Cerebellar cortex (tissue), 1 donor: ENCODE results near the gene EPB41L2.
"Not testable (repeated sequence)": the region's sequence is repeated elsewhere in the genome, so short reads cannot be mapped to it uniquely, and the experiment has no call there.

Source experiments
- DNase-seq: peaks from one replicate; pipeline ENCODE4 v3.0.0-alpha.2; 2015; ENCODE audit warnings: low spot score

EPB41L2 gene

DNA sequence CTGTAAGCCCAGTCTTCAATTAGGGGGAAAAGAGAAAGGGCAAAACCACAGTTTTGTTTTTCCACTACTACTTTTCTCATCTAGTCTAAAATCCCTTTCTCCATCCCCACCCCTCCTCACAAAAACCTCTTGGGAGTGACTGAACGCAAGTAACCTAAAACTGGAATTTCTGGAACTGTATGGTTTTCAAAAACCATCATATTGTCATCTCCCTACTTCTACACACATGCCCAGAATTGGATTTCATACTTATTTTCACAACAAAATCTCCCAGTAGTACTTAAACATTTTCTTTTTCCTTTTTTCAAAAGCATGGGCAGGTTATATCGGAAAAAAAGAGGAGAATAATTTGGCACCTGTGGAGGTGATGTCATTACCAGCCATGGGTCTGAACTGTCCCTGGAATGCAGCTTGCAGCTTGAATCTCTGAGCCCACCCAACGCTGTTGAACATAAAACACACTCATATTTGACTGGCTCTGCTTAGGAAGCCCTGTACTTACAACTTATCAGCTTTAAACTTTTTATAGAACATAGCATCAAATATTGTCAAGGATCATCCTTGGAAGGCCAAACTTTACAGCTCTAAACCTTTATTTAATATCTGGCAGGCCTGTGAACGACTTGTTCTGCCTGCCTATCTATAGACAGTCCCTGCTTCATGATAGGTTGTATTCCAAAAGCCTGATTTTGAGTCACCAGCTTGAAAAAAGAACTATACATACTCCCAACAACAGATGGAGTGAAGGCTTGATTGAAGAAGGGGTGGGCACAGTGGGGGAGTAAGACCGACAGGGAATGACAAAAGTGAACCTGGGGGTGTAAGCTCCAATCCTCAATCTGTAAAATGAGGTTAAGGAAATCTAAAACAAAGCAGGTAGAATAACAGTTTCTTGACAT lies 59.3 kb downstream of the EPB41L2 start:
- DNase-seq = no peak

DNA sequence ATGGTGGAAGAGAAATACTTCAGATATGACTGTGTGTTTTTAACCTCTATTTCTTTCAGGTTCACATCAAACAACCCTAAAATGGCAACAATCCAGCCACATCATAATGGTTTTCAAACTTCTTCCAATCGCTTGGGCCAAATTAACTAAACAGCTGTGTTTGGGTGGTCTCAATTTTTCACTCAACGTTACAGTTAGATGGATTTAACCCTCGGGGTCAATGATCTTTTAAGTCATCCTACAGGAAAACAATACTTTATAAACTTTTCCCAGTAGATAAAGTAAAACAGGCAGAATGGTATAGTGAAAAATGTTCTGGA lies 60.4 kb downstream of the EPB41L2 start:
- DNase-seq = no peak

DNA sequence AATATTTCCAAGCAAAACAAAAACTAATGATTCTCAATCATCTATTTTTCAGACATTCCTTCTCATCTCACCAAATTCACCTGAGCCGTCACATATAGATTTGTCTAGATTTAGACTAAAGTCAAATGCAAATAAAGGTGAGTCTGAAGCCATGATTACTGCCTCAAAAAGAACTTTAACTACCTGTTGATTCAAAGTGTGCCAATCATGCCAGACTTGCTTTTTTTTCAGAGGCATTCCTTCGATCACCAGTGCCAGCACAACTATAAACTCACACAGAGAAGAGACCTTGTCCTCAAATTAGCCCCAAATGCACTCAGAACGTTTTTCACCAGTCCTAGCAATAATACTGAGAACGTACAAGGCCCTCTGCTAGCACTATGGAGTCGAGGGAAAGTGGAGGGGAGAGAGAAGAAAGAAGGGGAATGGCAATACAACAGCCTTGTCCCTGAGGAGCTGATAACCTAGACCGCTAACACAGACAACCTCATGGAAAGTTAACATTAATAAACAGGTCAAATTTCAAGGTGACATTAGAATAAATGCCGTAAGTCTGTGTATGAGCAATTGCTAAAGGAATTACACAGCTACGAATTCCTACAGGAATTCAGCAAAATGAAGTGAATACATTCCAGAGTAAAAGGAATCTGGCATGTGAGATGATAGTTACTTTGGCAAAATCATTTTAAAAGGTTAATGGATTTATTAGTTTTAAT lies 60.9 kb downstream of the EPB41L2 start:
- no peak for DNase-seq

DNA sequence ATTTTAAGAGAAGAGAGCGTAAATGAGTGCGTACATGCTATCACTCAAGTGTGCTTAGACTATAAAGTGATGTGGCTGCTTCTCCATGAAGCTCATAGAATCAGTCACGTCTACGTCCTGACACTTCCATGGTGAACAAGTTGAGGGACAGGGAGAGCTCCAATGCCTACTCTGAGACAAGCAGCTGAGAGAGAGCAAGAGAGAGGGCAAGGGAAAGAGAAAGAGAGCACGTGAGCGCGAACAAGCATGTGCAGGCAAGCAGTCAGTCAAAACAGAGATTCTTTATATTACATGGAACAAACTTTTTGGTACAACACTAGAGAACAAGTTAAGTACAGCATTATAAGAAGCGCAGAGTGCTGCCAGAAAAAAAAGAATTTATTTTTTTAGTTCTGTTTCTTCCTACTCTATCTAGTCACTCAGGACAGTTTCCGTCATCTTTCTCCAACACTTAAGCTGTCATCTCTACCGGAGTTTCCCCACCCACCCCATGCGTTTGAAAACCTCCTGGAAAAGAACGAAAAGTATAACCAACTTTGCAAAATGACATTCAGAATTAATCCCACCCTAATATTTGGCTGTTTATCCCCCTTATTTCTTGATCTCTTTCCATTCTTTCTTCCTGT lies 61.8 kb downstream of the EPB41L2 start:
- no peak for DNase-seq

DNA sequence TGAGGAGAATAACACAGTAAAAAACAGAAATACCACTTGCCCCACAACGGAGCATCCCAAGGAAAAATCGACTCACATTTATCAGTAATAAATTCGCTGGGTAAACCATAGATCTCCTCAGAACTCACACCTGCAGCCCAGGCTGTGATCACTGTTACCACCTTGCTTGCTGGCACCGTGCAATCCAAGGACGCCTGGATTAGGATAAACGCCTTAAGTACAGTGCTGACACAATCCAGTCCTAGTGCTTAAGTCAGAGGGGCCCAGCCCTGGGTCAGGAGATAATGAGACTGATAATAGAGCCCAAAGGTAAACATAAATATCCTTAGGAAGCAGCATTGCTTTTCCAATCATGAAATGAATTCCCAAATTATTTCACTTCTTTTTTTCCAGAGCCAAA lies 62.5 kb downstream of the EPB41L2 start:
- no peak for DNase-seq

DNA sequence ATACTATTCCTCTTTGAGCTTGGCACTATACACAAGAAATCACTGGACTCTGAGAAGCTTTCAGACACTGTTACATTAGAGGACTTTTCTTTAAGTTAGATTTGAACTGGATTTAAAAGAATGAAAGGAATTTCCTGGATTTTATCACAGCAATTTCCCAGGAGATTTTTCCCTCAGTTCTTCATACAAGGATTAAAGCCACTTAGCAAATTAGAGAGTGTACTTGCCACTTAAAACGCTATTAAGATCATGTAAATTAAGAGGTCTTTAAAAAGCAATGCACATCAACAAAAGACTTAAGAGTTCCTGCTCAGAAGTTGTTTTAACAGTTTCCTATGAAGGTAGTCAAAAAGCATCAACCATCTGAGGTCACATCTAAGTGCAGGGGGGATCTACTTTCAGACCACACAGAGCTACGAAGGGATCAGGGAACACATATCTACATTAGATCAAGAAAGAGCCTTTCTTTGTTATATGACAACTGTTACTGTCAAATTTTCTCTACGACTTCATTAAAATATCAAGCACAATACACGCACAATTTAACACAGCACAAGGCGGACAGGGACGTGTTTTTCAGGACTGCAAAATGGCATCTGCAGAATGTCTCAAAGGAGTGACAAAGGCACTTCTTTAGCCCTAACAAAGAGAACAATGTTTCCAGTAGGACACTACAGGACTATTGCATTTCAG lies 65.8 kb downstream of the EPB41L2 start:
- no peak for DNase-seq

DNA sequence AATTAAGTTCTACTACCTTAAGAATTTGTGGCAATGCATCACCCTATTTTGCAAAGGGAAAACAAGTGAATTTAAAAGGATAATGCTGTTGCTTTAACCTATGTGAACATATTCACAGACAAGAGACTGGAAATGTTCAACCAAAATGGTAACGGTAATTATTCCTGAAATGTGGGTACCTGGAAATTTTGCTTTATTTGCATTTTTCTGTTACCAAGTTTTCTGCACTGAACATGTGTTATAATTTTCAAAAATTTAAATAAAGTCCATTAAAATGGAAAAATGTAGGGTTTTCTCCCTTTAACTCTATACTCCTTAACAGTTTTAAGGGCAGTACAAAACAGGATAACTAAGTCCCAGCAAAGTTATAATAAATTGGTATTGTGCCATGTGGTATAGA lies 66.4 kb downstream of the EPB41L2 start:
- DNase-seq = no peak

DNA sequence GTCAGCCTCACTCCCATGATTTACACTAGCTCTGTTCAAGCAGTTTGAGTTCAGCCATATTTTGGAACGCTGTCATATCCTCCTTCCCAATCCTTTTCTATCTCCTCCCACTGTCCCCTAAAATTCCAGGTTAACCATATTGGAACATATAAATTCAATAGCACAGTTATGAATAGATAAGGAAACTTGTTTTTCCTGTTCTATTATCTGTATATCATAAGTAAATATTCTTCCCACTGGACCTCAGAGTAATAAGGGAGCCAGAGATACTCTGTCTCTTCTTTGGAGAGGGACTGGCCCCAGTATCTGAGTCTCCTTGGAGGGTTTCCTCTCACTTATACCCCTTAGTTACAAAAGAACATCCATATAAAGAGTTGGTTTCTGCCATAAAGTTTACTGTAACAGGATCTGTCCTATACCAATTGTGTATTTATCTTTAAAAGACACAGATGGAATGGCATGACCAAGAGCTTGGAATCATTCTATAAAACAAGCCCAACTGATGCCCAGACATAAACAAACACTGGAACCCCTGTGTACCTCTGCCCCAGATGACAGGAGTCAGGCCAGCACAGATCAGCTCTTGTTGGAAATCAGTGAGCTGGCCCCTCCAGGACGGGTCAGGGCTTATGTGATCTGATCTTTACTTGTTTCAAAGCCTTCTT lies 67.1 kb downstream of the EPB41L2 start:
- DNase-seq = no peak

DNA sequence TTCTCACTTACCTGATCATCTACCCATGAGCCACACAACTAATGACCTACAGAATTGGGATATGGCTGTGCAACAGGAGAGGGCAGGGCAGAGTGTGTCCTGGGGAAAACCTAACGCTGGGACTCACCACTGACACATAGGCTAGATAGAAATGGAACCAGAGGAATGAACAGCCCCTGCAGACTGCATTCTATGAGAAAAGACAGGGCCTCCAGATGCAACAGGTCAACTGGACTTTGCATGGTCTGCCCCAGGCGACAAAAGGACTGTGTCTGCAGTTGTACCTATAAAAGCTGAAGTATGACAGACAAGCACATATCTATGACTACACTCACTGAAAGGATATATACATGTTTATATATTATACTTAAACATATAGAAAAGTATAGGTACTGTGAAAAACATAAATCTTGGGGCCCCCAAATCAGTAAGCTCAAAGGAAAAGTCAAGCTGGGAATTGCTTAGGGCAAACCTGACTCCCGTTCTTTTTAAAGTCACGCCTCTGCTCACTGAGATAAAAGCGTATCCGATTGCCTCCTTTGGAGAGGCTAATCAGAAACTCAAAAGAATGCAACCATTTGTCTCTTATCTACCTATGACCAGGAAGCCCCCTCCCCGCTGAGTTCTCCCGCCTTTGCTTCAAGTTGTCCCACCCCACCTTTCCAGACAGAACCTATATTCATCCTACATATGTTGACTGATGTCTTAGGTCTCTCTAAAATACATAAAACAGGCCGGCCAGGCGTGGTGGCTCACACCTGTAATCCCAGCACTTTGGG lies 68.5 kb downstream of the EPB41L2 start:
- DNase-seq = no peak

DNA sequence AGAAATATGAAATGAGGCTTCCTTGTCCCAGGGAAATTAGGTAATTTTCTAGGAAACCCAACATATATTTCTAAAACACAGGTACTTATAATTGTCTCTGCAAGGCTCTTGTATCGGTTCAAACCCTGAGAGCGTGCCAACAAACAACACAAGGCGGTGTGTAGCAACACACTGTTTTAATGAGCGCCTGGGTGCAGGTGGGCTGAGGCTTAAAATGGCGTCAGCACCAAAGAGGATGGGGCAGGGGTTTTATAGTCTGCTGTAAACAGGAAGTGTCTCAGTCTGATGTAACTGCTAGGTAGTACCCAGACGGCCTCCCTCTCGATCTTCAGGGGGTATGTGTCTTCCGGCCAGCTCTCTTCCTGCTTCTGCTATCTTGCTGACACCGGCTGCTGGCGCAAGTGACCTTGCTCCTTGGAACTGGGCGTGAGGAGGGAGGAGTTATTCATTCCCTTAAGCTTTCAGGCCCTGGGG lies 69.7 kb downstream of the EPB41L2 start:
- DNase-seq = no peak

DNA sequence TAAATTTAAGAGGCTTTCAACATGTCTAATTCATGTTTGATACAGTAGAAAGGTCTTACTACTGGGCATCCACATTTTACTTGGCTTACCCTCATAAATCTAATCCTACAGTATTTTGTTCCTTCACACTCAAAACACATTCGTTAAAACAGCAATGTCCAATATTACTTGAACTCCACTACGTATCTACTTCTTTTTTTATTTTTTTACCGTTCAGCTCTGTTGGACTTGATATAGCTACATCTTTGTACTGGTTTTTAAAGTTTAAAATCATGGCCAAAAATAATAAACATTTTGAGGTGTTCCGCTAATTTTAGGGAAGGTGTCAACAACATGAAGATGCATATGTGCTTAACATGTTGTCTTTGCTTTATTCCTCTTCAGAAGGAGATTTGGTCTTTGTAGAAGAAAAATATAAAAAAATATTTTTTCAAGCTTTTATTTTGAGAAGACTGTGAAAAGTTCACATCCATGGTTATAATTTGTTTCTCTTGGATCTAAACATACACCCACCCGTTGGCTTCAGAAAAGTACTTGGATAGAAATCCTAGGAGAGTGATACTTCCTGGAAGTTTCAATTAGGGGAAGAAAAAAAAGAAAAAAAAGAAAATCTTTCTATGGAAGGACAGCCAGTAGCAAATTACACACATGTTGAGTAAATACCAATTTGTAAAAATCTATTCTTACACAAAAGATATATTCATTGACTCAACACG lies 71.5 kb downstream of the EPB41L2 start:
- no peak for DNase-seq

DNA sequence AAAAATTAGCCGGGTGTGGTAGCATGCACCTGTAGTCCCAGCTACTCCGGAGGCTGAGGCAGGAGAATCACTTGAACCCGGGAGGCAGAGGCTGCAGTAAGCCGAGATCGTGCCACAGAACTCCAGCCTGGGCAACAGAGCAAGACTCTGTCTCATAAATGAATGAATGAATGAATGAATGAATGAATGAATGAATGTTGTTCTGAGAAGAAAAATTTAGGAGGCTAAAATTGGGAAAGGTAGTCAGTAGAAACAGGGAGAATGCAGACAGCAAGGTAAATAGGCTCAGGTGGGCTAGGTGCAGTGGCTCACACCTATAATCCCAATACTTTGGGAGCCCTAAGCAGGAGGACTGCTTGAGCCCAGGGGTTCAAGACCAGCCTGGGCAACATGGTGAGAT lies 75.5 kb downstream of the EPB41L2 start:
- DNase-seq = not testable (repeated sequence)

DNA sequence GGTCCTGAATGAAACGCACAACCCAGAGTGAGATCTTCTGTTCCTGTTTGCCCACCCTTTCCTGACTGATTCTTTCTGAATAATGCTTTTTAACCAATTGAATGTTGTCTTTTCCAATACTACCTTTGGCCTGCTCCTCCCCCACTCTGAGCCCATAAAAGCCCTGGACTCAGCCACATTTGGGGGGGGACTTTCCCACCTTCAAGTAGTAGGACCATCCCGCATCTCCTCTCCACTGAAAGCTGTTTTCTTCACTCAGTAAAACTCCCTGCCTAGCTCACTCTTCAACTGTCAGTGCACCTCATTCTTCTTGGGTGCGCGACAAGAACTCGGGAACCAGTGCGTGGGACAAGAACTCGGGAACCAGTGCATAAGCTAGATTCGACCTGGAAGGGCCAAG lies 77.9 kb downstream of the EPB41L2 start:
- DNase-seq = no peak

DNA sequence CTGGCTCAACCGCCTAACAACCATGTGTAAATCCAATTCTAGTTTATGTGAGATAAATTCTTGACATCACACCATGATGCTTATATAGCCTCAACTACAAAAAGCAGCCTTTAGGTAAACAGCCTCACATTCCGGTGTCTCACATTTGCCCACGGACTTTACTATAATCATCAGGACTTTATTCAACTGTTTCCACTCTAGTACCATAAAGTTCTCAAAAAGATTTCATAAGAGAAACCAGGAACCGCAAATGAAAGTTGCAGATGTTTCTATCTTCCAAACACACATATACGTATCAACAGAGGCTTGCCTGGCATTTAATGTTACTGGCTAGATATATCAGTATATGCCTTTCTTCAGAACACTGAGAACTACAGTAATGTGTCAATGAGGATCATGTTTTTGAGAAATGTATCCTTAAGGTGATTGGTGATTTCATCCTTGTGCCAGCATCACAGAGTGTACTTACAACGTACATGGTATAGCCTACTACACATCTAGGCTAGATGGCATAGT lies 80.0 kb downstream of the EPB41L2 start:
- no peak for DNase-seq

DNA sequence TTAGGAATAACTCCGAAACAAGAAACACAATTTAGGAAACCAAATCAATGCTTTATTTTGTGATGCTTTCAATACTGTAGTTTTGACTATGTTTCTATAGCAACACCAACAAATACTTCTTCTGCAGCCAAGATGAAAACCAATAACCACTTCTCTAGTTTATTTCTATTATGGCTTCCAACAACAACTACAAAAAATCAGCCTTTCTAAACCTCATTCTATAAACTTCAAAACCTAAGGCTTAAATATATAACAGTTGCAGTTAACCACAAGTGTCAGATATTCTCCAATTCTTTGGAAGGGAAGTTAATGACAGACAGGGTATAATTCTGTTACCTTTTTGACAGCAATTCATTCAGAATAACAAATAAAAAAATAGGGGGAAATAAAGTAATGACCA lies 80.9 kb downstream of the EPB41L2 start:
- DNase-seq = no peak

DNA sequence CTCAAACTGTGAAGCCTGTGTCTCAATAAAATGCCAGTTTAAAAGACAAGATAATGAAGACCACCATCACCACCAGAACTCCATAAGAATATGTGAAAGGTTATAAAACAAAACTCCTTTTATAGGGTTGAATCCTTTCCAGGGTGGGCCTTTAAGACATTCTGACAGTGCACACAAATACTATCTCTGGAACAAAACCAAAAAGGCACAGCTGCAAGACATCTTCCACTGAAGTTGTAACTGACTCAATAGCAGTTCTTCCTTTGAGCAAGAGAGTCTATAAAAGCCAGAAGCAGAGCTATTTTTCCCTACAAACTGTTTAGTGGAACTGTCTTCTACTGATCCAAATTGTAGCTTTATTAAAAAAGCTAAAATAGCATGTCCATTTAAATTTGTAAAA lies 81.6 kb downstream of the EPB41L2 start:
- DNase-seq = no peak

DNA sequence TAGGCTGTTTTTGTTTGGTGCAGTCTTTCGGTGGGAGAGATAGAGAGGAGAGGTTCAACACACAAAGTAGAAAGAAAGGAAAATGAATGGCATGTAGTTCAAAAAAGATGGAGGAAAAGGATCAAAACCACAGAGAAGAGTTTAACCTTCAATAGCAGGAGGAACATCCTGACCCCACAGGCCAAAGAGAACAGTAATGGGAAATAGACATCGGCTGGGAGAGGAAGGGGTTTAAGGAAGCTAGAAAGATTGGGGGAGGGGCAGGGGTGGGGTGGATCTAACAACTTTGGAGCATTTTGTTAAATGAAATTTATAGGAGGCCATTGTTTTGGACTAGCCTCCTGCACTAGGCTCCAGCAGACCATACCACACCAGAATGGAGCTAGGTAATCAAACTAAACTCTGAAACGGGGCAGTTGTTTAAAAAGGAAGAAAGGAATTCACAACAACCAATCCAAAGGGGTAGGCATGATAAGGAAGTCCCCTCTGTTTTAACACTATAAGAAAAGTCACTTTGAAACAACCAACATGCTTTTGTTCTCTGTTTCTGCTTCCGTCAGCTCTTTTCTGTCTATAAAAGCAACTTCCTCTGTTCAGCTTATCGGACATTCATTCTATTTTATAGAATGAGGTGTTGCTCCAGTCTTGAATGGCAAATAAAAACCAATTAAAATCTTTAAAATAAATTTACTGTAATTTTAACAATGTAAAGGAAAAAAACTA lies 82.6 kb downstream of the EPB41L2 start:
- no peak for DNase-seq

DNA sequence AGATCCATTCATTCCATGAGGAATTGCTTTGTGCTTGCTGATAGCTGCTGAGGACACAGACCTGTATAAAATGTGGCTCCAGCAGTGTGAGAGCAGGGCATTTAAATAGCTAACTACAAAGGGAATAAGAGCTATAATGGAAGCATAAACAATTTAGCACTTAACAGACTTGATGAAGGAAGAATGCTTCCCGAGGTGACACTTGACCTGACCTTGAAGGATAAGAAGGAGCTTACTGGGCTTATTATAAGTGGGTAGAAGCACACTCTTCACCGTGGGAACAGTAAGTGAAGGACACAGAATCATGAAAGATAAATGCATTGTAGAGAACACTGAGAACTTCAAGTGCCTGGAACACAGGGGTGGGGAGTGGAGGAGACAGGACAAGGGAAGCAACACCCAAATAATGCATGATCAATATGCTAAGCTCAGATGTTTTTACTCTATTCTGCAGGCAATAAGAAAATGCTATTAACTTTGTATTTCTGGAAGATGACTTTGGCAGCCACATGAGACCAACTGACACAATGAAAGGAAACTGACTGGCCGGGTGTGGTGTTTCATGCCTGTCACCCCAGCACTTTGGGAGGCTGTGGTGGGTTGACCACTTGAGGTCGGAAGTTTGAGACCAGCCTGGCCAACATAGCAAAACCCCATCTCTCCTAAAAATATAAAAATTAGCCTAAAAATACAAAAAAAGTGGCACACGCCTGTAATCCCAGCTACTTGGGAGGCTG lies 84.2 kb downstream of the EPB41L2 start:
- no peak for DNase-seq

DNA sequence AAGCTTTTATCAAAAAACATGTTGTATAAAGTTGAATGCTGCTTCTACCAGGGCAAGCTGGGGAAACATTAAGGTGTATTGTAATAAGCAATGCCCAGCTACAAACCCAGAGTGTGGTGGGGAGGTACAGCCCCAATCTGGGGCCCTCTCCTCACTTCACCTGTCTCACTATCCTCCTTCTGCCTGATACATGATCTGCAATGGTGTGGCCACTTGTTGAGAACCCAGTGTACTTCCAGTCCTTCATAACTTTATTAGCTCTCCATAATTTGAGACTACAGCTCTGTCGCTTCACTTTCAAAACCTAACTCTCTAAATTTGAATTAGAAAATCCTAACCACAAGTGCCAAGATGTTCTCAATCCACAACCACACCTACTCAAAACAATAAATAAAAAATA lies 84.9 kb downstream of the EPB41L2 start:
- no peak for DNase-seq
